ENCODE results near the gene SLC7A10.
"Not testable (repeated sequence)": the region's sequence is repeated elsewhere in the genome, so short reads cannot be mapped to it uniquely, and the experiment has no call there.

The SLC7A10 gene

DNA sequence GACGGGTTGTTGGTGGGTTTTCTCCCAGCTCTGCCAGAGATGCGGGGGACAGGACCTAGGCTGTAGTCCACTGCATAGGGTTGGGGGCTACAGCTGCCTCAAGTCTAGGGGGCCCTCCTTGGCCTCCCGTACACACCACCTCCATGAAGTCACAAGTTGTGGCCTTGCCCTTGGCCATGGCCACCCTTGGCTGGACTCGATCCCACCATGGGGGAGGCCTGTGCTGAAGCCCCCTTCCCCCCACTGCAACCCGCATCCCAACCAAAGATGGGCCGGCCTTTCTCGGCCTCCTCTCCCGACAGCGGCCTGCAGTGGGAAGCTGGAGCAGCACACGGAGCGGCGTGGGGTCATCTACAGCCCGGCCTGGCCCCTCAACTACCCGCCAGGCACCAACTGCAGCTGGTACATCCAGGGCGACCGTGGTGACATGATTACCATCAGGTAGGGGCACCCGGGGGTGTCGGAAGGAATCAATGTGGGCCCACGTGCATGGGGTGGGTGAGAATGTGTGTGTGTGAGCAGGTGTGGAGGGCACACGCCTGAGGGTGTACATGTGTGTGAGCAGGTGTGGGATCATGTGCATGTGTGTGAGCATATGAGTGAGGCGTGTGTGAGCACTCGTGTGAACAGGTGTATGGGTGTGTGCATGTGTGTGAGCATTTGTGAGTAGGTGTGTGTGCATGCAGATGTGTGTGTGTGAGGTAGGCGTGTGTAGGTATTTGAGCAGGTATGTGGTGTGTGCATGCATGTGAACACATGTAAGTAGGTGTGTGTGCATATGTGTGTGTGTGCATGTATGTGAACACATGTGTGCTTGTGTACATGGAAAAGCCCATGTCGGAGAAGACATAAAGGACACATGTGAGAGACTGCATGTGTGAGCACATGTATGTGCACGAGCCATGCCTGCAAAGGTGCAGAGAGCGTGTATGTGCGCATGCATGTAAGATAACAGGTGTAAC, 22.8 kb downstream of the SLC7A10 start:
- no peak for DNase-seq (ENCODE audit: low read depth, low spot score)

- no peak for DNase-seq (ENCODE audit: low read depth, low spot score)
Measured at GRCh38 chr19:33201886-33202545, 23.6 kb downstream of the SLC7A10 start.

- no peak for DNase-seq (ENCODE audit: low read depth, low spot score)
Measured at GRCh38 chr19:33201473-33201872, 24.2 kb downstream of the SLC7A10 start.

GRCh38 chr19:33199441-33200265, 26.0 kb downstream of the SLC7A10 start:
- no peak for DNase-seq (ENCODE audit: low read depth, low spot score)

- DNase-seq (ENCODE audit: low read depth, low spot score) = no peak
Measured at GRCh38 chr19:33198169-33198568, 27.5 kb downstream of the SLC7A10 start.

GRCh38 chr19:33197591-33198000, 28.1 kb downstream of the SLC7A10 start:
- no peak for DNase-seq (ENCODE audit: low read depth, low spot score)

DNA sequence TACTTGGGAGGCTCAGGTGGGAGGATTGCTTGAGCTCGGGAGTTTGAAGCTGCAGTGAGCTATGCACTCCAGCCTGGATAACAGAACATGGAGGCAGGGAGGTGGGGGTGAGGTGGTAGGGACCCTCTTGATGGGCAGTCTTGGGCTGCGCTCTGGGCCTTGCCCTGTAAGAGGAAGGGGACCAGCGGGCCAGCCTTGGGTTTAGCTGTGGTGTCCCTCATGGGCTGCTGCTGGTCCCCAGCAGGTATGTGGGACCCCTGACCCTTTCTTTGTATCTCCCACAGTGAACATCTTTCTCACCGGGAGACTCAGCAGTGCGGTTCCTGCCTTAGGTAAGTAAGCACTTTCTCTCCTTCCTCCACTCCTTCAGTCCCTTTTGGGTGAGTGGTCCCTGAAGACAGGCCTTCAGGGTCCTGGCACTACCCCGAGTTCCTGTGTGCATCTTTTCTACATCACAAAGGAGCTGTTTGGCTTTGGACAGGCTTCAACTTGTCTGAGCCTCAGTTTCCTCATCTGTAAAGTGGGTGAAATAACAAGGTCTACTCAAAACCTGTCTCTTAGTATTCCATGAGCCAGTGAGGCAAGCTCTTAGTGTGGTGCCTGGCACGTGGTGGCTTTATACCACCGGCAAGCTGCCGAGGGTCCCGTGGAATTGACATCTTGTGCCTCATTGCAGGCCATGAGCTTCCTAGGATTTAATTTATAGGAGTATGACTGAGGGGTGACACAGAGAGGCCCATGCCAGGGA, 29.0 kb downstream of the SLC7A10 start:
- no peak for DNase-seq (ENCODE audit: low read depth, low spot score)

DNA sequence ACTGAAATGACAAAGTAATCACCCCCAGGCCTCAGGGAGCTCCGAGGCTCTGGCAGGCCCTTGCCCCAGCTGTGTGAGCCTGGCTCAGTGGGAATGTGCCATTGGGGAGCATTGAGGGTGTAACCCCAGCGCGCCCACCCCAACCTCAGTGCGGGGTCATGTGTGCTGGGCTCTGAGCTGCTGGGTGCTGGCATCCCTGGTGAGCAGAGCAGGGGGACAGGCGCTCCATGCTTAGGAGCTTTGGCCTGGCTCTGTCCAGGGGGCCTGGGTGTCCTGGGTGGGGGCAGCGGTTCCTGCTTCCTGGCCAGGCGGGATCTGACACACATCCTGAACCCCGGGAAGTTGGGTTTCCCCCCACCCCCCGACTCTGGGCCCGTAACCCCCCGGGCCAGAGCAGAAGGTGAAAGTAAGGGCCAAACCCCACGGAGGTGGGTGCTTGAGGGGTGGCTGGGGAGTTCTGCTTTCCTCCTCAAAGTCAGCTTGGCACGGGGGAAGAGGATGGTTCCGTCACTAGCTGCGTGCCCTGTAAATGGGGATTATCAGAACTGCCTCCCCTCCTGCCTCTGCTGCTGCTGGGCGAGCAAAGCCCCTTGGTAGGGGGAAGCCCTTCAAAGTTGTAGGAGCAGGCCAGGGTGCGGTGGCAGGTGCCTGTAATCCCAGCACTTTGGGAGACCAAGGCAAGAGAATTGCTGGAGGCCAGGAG, 29.9 kb downstream of the SLC7A10 start:
- no peak for DNase-seq (ENCODE audit: low read depth, low spot score)

DNA sequence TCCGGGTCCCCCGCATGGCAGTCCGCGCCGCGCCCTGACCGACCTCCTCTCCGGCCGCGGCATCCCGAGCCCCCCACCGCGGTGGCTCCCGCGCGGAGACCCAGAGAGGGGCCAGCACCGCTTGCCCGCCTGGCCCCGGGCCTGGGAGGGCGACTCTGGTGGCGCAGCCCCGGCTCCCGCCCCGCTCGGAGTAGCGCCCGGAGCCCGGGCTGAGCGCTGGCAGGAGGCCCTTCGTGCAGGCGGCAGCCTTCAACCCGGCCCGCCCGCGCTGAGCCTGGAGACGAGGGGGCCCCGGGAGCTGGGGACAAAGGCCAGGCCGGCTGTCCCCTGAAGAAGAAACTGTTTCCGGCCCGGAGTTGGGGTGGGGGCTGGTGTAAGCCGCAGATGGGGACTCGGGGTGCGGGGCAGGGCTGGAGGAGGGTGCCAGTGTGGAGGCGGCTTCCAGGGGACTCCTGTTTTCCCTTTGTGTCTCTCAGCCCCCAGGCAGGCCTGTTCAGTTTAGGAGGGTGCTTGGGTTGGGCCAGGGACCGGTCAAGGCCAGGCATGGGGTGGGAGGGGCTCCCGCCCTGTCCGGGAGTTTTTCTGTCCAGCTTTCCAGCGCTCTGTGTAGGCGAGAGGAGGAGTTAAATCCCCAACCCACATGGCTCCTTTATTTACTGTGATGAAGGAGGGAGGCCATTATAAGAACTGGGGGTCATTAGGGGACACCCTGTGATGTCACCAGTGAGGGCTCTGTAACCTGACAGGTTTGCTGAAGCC, 30.6 kb downstream of the SLC7A10 start:
- no peak for DNase-seq (ENCODE audit: low read depth, low spot score)

DNA sequence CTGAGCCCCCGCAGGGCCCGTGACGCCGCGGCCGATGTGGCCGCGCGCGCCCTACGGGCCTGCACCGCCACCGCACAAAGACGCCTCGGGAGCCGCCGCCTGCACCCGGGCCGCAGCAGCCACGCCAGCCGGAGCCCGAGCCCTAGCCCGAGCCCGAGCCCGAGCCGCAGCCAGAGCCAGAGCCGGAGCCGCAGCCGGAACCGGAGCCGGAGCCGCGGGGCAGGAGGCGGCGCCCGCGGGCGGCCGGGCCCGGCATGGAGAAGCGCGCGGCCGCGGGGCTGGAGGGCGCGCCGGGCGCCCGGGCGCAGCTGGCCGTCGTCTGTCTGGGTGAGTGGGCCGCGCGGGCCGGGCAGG, 31.1 kb downstream of the SLC7A10 start:
- no peak for DNase-seq (ENCODE audit: low read depth, low spot score)

- no peak for DNase-seq (ENCODE audit: low read depth, low spot score)
Measured at GRCh38 chr19:33193865-33194362, 31.7 kb downstream of the SLC7A10 start, which contains the start of gene LRP3. LRP3 (plus strand) TSS chr19:33194330; CDS start chr19:33194786, 456 bp downstream.

DNA sequence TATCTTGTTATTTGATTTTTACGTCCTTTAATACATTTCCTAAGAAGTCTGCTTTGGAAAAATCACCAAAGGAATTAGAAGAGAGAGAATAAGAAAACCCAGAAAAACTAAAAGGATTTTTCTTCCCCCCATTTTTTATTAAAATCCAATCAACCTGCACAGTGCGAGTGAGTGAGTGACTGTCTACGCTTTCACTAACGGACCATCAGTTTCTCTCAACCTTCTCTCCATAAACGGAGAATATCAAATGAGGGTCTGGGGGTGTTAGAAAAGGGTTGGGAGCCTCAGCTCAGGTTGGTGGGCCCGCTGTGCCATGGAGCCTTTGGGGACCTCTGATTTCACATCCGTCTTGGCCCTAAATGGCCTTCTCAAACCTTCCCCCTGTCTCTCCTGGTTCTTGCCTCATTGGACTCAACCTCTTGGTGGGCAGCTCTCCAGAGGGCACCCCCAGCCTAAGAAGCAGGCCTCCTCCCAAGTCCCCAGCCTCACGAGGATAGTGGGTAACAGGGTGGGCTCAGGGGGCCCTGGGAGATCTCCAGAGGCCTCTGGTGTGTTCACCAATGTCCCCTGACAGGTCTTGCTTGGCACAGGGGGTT, 32.3 kb downstream of the SLC7A10 start:
- no peak for DNase-seq (ENCODE audit: low read depth, low spot score)

DNA sequence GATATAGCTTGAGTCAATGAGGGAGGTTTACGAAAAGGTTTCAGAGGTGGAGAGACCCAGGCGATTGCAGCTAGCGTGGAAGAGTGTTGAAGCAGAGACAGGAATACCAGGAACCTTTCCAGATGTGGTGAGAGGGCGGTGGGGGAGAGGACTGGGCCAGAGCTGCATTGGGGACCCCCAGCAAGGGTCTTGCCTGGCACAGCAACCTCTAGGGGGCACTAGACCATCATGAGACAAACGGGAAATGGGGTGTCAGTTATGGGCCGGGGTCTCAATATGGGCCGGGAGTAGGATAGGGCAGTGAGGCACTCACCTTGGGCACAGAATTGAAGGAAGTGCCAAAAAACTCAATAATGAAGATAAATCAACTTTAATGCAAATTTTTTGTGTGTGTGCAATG, 33.6 kb downstream of the SLC7A10 start:
- DNase-seq (ENCODE audit: low read depth, low spot score) = no peak

GRCh38 chr19:33191501-33191900, 34.1 kb downstream of the SLC7A10 start:
- no peak for DNase-seq (ENCODE audit: low read depth, low spot score)

DNA sequence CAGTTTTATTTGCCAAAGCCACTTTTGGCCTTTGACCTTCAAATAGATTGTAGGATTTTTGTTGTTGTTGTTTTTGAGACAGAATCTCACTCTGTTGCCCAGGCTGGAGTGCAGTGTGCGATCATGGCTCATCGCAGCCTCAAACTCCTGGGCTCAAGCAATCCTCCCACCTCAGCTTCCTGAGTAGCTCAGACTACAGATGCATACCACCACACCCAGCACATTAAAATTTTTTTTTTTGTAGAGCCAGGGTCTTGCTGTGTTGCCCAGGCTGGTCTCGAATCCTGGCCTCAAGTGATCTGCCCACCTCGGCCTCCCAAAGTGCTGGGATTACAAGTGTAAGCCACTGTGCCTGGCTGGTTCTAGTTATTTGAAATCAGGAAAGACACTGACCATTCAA, 34.6 kb downstream of the SLC7A10 start:
- DNase-seq (ENCODE audit: low read depth, low spot score) = not testable (repeated sequence)

GRCh38 chr19:33189453-33189852, 36.2 kb downstream of the SLC7A10 start:
- DNase-seq (ENCODE audit: low read depth, low spot score) = no peak

DNA sequence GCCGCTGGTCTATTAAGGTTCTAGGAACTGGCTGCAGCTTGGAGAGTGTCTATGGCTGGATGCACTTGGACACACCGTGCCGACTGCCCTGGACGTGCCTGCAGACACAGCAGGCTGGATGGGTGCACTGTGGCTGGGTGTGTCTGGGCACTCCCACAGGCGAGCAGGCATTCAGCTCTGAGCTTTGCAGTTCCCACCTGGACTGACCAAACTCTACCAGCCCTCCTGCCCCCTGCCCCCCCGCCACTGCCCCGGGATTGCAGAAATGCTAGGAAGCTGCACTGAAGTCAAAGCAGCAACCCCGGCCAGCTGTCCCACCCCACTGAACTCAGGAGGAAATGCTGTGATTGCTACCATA, 38.5 kb downstream of the SLC7A10 start:
- DNase-seq (ENCODE audit: low read depth, low spot score) = no peak

GRCh38 chr19:33186431-33187182, 39.0 kb downstream of the SLC7A10 start:
- DNase-seq (ENCODE audit: low read depth, low spot score) = no peak
